Skin epidermis (tissue), 12 donors: ENCODE measurements around the gene HES1.

Experiments
- H3K27ac ChIP-seq, 21 experiments: fragments of 200-600 bp; sonication (generic) in 11 of 21; one replicate each; pipeline ENCODE4 v1.5.0; 2020; ENCODE audit warnings: mild to moderate bottlenecking in 3 of 21, inconsistent platforms in 2 of 21, moderate library complexity in 2 of 21
- H3K4me3 ChIP-seq, 7 experiments: fragments of 200-600 bp; sonication (generic) in 2 of 7; one replicate each; pipeline ENCODE4 v1.5.0; 2020; ENCODE audit warnings: inconsistent platforms in 2 of 7, mild to moderate bottlenecking in 2 of 7, moderate library complexity in 1 of 7

Gene HES1

DNA sequence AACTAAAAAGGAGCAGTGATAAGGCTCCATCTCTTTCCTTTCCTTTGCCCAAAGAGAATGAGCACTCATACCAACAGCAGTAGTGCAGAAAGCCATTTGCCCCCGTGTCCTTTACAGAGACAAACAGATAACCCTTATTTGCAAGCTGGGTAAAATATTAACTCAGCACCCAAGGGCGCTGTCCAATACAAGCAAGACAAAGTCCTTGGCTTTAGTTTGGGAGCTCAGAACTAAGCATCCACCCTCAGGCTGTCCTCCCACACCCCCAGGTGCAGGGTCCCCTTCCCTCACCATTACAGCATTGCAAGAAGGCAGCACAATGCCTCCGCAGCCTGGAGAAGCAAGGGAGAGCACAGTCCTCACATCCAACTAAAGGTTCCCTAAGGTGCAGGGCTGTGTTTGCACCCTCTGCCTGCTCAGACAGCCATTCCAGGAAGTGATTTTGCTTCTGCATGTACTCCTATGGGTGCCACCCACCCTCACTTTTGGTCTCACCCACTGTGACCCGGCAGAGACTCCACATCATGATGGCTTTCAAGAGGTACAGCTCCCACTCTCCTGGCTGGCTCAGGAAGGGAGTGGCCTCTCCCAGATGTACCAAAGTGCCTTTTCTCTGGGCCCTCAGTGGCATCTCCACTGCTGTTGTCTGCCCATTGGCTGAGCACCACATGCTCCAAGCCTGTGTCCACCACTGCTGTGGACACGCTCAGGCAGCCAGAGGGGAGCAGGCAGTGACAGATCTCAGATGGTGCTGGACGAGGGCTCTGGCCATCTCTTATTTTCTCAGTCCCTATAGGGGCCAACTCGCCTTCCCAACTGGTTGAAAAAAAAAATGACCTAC lies 34.1 kb upstream of the HES1 start:
- no peak overlapping the region for H3K27ac ChIP-seq
- H3K4me3 ChIP-seq, result no peak overlapping the region

- H3K4me3 ChIP-seq, result no peak overlapping the region
- no peak overlapping the region for H3K27ac ChIP-seq
These were observed 33.5 kb upstream of the HES1 start for GRCh38 chr3:194102436-194102835.

DNA sequence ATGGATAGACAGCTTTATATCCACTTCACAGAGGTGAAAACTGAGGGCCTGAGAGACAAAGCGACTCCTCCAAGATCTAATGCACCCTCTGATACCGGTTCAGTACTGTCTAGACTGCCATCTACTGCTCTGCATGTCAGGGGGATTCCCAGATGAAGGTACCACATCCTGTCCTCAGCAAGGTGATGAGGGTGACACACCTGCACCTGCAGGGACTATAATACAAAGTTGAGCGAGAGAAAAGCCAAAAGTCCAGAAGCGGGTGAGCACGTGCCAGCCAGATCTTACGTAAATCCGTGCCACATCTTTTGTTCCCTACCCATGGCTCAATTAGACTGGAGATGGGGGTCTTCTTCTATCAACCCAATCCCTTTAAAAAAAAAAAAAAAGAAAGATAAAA lies 32.4 kb upstream of the HES1 start:
- Histone ChIP-seq H3K27ac (no peak overlapping the region), H3K4me3 (no peak overlapping the region)

DNA sequence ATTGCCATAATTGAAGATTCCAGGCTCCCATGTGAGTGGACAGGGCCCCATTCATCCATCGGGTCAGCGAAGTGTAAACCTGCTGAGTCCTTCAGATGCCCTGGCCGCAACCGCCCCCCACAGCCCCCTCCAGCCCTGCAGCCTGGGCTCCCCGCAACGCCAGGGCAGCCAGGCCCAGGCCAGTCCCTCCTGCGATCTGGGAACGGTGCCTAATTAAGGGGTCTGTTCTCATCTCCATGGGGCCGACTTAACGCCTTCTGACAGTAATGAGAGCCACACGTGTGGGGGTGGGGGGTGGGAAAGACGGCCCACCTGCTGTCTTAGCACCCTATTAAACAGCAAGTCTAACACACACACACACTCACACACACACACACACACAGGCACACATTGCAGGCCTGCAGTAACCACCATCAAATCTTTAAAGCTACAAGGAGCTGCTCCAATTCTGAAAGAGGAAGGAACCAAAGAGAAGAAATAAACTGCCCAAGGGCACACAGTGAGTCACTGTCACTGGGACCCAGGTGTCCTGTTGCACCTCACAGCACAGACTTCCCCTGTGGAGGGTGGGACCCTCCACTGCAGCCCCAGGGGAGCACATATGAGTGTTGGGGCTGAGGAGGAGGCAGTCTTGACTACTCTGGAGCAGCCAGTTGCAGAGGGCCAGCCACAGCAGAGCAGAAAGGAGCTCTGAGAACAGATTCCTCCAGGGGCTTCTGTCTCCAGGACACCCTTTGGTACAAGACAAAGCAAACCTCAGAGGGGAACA lies 31.8 kb upstream of the HES1 start:
- no peak overlapping the region for H3K27ac ChIP-seq
- H3K4me3 ChIP-seq, result no peak overlapping the region

DNA sequence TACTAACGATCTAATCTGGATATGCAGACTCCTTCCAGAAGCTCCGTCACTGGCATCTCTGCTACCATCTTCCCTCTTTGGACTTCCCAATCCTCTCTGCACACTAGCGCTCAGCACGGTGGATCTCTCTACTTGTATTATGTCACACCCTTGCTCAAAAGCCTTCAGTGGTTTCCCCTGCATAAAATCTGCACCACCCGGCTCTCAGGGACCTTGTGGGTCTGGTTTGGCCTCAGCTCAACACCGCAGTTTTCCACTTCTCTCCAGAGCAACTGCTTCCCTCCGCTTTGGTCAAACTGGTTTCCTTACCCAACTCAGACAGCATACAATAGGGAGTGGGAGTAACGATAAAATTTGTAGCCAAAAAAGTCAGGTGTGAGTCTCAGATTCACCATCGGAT lies 30.7 kb upstream of the HES1 start:
- Histone ChIP-seq H3K4me3 (no peak overlapping the region), H3K27ac (no peak overlapping the region)

- Histone ChIP-seq H3K27ac (no peak overlapping the region), H3K4me3 (no peak overlapping the region)
These were observed 28.8 kb upstream of the HES1 start for GRCh38 chr3:194107107-194107506.

DNA sequence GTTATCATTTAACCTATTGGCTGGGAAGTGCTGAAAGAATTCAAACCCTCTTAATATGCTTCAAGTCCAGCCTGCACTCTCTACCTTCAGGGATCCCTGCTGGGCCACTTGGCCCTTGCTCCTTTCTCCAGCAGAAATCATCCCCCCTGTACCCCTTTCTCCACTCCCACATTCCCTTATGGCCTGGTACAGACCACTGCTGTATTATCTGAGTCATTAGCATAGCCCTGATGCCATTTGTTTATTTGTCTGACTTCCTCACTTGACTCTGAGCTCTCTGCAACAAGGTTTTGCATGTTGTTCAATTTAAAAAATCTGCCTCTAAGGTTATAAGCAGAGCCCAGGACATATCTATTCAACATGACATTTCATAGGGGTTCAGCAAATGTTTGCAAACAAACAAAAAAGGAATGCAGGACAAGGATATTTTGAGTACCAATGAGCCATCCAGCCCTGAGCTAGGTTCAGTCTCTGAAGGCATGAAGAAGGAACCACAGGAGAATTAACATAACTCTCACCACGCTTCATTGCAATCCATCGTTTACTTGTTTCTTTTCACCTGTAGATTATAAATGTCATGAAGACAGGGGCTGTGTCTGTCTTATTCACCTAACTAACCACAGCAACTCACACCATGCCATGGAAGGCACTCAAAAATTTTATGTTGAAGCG lies 26.6 kb upstream of the HES1 start:
- Histone ChIP-seq H3K4me3 (no peak overlapping the region), H3K27ac (no peak overlapping the region)

DNA sequence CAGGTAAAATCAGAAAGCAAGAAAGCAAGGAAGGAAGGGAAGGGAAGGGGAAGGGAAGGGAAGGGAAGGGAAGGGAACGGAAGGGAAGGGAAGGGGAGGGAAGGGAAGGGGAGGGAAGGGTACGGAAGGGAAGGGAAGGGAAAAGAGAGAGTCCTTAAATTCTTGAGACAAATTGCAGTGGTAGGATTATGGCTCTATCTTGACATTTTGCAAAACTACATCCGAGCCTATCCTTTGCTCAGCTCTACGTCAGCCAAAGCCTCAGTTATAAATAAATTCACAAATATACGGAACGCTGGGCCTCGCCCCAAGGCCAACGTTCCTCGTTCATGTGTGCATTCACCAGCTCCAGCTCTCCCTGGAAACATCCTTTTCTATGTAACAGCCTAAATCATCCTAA lies 25.5 kb upstream of the HES1 start:
- no peak overlapping the region for H3K4me3 ChIP-seq
- H3K27ac ChIP-seq, result no peak overlapping the region

- Histone ChIP-seq H3K27ac (no peak overlapping the region), H3K4me3 (no peak overlapping the region)
These were observed 24.6 kb upstream of the HES1 start for GRCh38 chr3:194111336-194111735.

DNA sequence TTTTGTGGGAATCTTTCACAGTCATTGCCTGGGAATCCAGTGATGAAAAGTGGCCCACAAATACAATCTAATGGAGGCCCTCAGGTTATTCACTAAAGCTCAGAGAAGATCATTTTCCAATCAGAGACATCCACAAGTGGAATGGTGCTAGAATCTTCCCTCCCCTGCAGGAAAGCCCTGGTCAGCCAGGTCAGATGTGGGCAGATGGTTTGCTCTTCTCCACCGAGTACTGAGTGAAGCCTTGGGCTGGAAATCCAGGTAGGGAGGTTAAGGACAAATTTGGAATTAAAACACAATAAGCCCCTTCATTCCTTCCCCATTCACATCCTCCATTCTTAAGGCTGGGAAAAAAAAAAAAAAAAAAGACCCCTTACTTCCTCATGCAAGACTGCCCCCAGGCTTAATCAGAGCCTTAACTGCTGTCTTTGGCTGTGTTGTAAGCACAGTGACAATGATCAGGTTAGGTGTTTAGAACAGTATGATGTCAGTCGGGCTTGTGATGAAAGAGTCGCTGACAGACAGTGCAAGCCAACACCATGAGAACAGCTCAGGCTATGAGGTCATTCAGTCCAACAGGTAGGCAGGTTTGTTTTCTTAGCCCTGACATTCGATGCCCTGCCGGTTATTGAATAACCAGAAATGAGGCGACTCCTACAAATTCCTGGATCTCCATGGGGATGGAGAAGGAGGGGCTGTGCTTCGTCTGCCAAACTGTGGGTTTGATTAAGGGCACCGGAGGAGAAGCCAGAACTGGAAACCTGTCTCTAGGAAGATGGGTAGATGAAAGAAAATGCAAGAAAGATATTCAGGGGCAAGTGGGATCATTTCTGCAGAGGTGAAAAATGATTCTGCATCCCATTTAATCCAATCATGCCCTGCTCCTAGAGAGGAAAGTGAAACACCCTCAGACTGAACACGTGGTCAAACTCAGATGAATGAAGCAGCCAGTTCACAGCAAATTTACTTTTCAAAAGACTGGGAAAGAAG lies 23.5 kb upstream of the HES1 start:
- no peak overlapping the region for H3K4me3 ChIP-seq
- no peak overlapping the region for H3K27ac ChIP-seq

DNA sequence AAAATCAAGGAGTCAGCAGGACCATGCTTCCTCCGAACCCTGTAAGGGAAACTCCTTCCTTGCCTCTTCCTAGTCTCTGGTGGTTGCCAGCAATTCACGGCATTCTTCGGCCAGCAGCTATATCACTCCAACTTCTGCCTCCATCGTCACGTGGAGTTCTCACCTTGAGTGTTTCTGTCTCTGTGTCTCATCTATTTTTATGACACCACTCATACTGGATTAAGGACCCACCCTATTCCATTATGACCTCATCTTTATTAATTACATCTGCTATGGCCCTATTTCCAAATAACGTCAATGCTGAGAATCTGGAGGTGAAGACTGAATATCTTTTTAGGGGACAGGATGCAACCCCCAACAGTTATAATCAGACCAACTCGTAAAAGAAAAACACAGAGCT lies 21.8 kb upstream of the HES1 start:
- Histone ChIP-seq H3K4me3 (no peak overlapping the region), H3K27ac (no peak overlapping the region)

DNA sequence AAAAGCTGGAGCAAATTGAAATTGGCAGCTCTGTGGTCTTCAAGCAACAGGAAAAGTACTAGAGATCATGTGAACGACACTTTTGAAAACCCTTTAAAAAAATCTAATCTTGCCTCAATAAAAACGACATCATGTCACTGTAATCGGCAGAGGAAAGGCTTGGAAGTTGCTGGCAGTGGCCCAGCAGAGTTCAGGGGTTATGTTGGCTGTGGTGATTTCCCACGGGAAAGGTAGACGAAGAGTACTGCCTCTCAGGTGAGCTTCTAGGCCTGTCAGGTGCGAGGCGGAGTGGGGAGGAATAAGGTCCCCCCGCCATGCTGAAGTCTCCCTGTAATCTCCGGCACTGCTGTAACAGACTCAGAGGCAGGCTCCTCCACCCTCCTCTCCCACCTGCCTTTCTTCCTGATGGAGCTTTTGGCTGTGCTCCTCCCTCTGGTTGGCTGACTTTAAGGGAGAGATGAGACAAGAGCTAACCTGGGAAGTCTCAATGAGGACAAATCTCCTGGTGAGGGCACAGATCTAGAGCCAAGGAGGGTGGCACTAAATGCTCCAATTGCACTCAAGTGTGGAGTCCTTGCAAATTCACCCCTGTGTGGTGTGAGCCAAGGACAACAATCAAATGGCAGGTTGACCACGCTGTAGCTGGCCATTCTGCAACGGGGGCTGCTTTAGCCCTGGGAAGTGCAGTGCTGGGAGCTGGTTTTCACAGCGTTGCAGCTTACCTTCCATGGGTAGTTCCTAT lies 18.7 kb upstream of the HES1 start:
- no peak overlapping the region for H3K4me3 ChIP-seq
- H3K27ac ChIP-seq, result no peak overlapping the region

DNA sequence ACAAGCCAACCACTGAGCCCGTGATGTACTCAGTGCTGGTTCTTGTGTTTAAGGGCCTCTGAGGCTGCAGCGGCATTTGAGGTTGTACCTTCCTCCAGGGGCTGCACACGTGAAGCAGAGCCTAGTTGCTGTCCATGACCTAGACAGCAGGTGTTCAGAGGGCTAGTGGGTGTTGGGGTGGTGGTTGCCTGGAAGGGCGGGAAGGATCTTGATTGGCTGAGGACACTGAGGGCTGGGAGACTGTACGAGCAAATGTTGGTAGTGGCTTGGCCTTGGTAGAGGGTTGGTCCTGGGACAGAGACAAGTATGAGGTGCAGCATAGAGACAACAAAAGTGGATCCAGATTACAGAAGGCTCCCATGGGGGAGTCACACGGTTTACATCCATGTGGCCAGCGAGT lies 17.0 kb upstream of the HES1 start:
- H3K4me3 ChIP-seq, result no peak overlapping the region
- no peak overlapping the region for H3K27ac ChIP-seq

DNA sequence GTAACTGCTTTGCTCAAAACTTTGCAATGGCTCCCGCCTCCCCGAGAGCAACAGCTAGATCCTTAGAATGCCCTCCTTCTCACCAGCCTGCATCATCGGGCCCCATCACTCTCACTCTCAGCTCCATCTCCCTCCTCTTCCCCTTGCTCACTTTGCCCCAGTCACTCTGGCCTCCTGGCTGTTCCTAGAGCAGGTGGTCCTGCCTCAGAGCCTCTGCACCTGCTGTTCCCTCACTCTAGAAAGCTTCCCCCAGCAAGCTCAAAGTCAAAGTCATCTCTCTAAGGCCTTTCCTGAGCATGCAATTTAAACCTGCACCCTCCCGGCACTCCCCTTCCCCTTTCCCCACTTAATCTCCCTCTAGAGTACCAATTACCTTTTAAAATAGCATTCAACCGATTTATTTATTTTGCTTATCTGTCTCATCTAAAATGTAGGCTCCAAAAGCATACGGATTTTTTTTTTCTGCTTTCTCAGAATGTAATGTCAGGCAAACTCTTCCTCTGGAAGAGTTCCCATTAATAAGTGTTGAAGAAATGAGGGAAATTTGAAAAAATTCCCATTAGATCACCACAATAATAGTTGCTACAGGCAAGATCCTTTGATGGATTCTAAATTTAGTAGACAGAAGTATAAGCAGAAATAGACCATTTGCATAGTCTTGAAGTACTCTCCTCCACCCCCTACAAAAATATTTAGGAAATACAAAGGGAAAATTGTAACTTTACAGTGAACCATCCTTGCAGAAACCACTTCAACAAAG lies 15.9 kb upstream of the HES1 start:
- H3K4me3 ChIP-seq, result no peak overlapping the region
- no peak overlapping the region for H3K27ac ChIP-seq

DNA sequence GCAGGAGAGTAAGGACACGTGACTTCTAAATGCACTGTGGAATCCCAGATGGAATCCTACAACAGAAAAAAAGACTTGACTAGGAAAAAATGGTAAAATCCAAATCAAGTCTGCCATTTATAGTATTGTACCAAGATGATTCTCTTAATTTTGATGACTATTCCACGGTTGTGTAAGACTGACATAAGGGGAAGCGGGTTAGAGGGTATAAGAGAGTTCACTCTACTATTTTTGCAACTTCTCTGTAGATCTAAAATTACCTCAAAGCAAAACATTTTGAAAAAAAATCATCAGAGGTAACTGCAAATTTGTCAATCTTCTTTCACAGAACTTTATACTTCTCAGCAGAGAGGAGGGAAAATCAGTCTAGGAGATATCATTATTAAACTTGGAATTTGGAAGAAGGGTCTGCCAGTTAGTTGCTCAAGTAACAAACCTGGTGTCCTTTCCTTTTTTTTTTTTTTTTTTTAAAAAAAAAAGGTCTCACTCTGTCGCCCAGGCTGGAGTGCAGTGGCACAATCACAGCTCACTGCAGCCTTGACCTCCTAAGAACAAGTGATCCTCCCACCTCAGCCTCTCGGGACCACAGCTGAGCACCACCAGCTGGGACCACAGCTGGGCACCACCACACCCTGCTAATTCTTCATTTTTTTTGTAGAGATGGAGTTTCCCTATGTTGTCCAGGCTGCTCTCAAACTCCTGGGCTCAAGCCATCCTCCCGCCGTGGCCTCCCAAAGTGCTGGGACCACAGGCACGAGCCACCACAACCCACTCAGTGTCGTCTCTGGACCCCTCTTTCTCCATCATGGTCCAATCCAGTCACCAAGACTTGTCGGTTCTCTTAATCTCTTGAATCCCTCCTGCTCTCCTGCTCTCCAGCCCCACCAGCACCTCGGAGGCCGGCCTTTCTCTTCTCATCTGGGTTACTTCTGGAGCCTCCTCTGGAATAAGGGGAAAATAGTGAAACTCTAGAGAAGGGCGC lies 14.9 kb upstream of the HES1 start:
- Histone ChIP-seq H3K4me3 (no peak overlapping the region), H3K27ac (no peak overlapping the region)

DNA sequence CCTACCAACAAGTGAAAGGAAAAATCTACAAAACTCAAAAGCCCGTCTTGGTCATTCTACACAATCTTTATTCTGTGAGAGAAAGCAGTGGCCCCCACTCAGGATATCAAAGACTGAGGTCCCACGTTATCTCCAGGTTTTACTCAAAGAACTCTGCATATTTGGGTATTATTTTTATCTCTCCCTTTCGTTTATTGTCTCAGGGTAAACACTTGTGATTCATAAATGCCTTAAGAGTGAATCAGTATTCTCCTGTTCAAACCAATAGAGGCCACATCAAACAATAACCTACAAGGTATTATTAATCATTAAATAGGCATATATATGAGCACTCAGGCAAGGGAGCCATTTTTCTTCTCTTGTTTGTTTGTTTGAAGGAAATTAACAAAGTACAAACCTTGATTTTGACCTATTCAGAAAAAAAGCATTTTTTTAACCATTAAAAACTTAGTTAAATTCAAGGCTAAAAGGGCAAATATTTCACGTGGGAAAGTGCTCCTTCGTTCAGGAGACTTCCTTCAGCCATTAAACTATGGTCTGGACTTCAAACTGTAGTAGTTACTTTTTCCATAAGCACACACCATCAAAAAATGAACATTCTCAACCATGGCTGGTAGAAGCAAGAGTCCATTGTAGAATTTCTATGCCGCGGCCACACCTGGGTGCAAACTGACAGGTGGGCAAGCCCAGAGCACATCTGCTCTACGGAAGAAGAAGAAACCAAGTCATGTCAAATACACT lies 13.9 kb upstream of the HES1 start:
- no peak overlapping the region for H3K27ac ChIP-seq

More for the DNA sequence above, 13.9 kb upstream of the HES1 start:
- no peak overlapping the region for H3K4me3 ChIP-seq
